GM12878 (cell line): Measurements from ENCODE around the gene GNG12. TPM values are rescaled to one million over a fixed set of nuclear protein-coding genes. Genes with fewer than 3 reads are reported as not detected.

ENCODE experiments used
- BACH1 ChIP-seq: fragments of 450-650 bp; IDR thresholded peaks from 2 replicates; pipeline ENCODE4 v1.6.1; 2017; ENCODE audit warnings: mild to moderate bottlenecking, borderline replicate concordance
- SMARCA5 ChIP-seq: fragments of 450-650 bp; IDR thresholded peaks from 2 replicates; pipeline ENCODE4 v1.6.1; 2017; ENCODE audit warnings: mild to moderate bottlenecking
- ZBED1 ChIP-seq: IDR thresholded peaks from 2 replicates; pipeline ENCODE4 v1.6.1; 2016; ENCODE audit warnings: borderline replicate concordance
- polyA plus RNA-seq, 11 experiments: library from polyadenylated mRNA; depleted of rRNA in 4 of 11; unstranded in 6 of 11; stranded (reverse) in 5 of 11; fragments of >200 nt; fragmentation: Nextera tagmentation in 4 of 11; fragmentation: Illumina TruSeq in 1 of 11; extraction: Ambion mirVana in 4 of 11; extraction: Trizol in 1 of 11; gene quantifications; 1 replicate in 1 of 11; 2 replicates in 10 of 11; pipeline versions ENCODE4 v1.2.1 to v1.2.3, GENCODE V29; 2011 to 2016; ENCODE audit warnings: inconsistent platforms in 2 of 11, missing spikeins in 2 of 11, low read depth in 1 of 11
- total RNA-seq, 4 experiments: library from RNA; depleted of rRNA in 3 of 4; stranded (reverse); fragments of >200 nt in 3 of 4; fragmentation: Illumina TruSeq in 1 of 4; extraction: Trizol in 1 of 4; gene quantifications; 2 replicates each; pipeline versions ENCODE4 v1.2.1 to v1.2.3, GENCODE V29; 2013 to 2021
- TF ChIP-seq, protein P1 (sequence below): fragments of 150-350 bp; IDR thresholded peaks from 2 replicates; pipeline ENCODE4 v1.6.1; 2016; ENCODE audit warnings: low read depth, low read length
- TF ChIP-seq, protein P2 (sequence below): fragments of 450-650 bp; IDR thresholded peaks from 2 replicates; pipeline ENCODE4 v1.6.1; 2017; ENCODE audit warnings: mild to moderate bottlenecking, moderate library complexity

The GNG12 gene
- total and polyA plus RNA-seq, 10 of the 15 experiments (the other 5 are each of a cell fraction or from before 2014, with no cell fraction given) = 0.22 to 32.8 (median 0.35) TPM

DNA sequence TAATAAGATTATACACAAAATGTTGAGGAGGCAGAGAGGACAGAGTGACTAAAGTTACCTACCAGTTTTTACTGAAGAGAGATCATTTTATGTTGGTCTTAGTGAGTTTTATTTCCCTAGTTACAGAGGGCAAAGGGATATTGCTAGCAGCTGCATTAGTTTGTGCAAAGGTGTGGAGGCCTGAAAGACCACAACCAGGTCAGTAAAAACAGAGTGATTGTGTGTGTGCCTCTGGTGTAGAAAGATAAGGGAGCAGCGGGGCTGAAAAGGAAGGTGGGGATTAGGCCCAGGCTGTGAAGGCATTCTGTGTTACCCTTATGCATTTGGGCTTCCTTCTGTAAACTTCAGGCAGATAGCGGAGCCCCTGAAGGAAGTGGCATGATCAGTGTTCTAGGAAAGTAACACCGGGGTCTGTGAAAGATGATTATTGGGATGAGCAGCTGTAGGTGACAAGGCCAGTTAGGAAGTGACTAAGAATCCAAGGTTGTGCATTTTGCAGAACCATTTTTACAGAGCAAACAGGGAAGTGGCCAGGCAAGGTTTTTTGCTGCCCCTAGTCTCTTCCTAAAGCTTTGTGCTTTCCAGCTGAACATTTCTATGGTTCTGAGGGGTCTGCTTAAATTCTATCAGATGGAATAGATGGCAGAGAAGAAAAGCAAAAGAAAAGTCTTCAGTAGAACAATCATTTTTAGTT, 144.6 kb downstream of the GNG12 start (continued):
- no peak for TF ChIP-seq SMARCA5
- TF ChIP-seq, protein P1, sequence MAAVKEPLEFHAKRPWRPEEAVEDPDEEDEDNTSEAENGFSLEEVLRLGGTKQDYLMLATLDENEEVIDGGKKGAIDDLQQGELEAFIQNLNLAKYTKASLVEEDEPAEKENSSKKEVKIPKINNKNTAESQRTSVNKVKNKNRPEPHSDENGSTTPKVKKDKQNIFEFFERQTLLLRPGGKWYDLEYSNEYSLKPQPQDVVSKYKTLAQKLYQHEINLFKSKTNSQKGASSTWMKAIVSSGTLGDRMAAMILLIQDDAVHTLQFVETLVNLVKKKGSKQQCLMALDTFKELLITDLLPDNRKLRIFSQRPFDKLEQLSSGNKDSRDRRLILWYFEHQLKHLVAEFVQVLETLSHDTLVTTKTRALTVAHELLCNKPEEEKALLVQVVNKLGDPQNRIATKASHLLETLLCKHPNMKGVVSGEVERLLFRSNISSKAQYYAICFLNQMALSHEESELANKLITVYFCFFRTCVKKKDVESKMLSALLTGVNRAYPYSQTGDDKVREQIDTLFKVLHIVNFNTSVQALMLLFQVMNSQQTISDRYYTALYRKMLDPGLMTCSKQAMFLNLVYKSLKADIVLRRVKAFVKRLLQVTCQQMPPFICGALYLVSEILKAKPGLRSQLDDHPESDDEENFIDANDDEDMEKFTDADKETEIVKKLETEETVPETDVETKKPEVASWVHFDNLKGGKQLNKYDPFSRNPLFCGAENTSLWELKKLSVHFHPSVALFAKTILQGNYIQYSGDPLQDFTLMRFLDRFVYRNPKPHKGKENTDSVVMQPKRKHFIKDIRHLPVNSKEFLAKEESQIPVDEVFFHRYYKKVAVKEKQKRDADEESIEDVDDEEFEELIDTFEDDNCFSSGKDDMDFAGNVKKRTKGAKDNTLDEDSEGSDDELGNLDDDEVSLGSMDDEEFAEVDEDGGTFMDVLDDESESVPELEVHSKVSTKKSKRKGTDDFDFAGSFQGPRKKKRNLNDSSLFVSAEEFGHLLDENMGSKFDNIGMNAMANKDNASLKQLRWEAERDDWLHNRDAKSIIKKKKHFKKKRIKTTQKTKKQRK = no peak
- TF ChIP-seq BACH1 = peak; percentile 47; the same call in 1 of the 2 replicates
- no peak for TF ChIP-seq ZBED1
- TF ChIP-seq, protein P2, sequence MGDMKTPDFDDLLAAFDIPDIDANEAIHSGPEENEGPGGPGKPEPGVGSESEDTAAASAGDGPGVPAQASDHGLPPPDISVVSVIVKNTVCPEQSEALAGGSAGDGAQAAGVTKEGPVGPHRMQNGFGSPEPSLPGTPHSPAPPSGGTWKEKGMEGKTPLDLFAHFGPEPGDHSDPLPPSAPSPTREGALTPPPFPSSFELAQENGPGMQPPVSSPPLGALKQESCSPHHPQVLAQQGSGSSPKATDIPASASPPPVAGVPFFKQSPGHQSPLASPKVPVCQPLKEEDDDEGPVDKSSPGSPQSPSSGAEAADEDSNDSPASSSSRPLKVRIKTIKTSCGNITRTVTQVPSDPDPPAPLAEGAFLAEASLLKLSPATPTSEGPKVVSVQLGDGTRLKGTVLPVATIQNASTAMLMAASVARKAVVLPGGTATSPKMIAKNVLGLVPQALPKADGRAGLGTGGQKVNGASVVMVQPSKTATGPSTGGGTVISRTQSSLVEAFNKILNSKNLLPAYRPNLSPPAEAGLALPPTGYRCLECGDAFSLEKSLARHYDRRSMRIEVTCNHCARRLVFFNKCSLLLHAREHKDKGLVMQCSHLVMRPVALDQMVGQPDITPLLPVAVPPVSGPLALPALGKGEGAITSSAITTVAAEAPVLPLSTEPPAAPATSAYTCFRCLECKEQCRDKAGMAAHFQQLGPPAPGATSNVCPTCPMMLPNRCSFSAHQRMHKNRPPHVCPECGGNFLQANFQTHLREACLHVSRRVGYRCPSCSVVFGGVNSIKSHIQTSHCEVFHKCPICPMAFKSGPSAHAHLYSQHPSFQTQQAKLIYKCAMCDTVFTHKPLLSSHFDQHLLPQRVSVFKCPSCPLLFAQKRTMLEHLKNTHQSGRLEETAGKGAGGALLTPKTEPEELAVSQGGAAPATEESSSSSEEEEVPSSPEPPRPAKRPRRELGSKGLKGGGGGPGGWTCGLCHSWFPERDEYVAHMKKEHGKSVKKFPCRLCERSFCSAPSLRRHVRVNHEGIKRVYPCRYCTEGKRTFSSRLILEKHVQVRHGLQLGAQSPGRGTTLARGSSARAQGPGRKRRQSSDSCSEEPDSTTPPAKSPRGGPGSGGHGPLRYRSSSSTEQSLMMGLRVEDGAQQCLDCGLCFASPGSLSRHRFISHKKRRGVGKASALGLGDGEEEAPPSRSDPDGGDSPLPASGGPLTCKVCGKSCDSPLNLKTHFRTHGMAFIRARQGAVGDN = no peak
